ENCODE data around the gene GRM8.

DNA sequence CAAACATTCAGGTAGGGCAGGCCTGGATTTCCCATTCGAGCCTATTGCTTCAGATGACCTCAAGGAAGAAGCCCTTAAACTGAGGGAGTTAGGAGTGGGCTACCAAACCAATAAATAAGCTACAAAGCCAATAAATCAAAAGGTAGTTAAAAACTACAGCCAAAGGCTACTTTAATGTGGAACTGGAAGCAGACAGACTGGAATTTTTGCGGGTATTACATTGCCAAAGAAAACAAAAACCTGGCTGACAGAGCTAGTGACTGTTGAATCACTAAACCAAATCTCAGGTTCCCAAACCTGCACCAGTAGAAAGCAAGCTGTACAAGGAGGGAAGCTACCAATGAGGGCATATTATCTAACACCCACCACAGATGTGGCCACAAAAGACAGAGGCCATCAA lies 315.6 kb downstream of the GRM8 start:
- TF ChIP-seq, protein P1, sequence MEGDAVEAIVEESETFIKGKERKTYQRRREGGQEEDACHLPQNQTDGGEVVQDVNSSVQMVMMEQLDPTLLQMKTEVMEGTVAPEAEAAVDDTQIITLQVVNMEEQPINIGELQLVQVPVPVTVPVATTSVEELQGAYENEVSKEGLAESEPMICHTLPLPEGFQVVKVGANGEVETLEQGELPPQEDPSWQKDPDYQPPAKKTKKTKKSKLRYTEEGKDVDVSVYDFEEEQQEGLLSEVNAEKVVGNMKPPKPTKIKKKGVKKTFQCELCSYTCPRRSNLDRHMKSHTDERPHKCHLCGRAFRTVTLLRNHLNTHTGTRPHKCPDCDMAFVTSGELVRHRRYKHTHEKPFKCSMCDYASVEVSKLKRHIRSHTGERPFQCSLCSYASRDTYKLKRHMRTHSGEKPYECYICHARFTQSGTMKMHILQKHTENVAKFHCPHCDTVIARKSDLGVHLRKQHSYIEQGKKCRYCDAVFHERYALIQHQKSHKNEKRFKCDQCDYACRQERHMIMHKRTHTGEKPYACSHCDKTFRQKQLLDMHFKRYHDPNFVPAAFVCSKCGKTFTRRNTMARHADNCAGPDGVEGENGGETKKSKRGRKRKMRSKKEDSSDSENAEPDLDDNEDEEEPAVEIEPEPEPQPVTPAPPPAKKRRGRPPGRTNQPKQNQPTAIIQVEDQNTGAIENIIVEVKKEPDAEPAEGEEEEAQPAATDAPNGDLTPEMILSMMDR (IDR thresholded peaks at IDR 0.05): no peak
- no peak for TF ChIP-seq POLR2A (IDR thresholded peaks at IDR 0.05)

Measured in breast epithelium (tissue), 3 donors.